ENCODE data around the gene CLDN16.

GRCh38 chr3:190387578-190388213 lies at the start of gene CLDN16:
- TF ChIP-seq, protein P1, sequence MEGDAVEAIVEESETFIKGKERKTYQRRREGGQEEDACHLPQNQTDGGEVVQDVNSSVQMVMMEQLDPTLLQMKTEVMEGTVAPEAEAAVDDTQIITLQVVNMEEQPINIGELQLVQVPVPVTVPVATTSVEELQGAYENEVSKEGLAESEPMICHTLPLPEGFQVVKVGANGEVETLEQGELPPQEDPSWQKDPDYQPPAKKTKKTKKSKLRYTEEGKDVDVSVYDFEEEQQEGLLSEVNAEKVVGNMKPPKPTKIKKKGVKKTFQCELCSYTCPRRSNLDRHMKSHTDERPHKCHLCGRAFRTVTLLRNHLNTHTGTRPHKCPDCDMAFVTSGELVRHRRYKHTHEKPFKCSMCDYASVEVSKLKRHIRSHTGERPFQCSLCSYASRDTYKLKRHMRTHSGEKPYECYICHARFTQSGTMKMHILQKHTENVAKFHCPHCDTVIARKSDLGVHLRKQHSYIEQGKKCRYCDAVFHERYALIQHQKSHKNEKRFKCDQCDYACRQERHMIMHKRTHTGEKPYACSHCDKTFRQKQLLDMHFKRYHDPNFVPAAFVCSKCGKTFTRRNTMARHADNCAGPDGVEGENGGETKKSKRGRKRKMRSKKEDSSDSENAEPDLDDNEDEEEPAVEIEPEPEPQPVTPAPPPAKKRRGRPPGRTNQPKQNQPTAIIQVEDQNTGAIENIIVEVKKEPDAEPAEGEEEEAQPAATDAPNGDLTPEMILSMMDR (IDR thresholded peaks at IDR 0.05): no peak
- no peak for TF ChIP-seq ZFX (IDR thresholded peaks at IDR 0.05; ENCODE audit: borderline replicate concordance)

Measured in 22Rv1 (cell line).